Measurements from ENCODE around the gene CPXM2.

DNA sequence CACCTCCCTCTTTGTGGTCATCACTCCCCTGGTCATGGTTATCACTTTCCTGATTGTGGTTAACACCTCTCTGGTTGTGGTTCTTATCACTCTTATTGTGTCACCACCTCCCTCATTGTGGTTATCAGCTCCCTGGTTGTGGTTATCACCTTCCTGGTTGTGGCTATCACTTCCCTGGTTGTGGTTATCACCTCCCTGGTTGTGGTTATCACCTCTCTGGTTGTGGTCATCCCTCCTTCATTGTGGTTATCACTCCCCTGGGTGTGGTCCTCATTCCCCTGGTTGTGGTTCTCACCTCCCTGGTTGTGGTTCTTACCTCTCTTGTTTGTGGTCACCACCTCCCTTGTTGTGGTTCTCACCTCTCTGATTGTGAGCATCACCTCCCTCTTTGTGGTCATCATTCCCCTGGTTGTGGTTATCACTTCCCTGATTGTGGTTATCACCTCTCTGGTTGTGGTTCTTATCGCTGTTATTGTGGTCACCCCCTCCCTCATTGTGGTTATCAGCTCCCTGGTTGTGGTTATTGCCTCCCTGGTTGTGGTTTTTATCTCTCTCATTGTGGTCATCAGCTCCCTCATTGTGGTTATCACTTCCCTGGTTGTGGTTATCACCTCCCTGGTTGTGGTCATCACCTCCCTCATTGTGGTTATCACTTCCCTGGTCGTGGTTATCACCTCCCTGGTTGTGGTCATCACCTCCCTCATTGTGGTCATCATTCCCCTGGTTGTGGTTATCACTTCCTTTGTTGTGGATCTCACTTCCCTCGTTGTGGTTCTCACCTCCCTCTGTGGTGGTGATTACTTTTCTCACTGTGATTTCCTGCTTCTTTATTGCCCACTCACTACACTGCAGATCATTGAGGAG is 118.7 kb downstream of the CPXM2 start:
- TF ChIP-seq, protein P1, sequence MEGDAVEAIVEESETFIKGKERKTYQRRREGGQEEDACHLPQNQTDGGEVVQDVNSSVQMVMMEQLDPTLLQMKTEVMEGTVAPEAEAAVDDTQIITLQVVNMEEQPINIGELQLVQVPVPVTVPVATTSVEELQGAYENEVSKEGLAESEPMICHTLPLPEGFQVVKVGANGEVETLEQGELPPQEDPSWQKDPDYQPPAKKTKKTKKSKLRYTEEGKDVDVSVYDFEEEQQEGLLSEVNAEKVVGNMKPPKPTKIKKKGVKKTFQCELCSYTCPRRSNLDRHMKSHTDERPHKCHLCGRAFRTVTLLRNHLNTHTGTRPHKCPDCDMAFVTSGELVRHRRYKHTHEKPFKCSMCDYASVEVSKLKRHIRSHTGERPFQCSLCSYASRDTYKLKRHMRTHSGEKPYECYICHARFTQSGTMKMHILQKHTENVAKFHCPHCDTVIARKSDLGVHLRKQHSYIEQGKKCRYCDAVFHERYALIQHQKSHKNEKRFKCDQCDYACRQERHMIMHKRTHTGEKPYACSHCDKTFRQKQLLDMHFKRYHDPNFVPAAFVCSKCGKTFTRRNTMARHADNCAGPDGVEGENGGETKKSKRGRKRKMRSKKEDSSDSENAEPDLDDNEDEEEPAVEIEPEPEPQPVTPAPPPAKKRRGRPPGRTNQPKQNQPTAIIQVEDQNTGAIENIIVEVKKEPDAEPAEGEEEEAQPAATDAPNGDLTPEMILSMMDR (IDR thresholded peaks at IDR 0.05) = no peak
- TF ChIP-seq POLR2AphosphoS5 (IDR thresholded peaks at IDR 0.05; ENCODE audit: low read depth, low read length) (no peak), SIN3A (IDR thresholded peaks at IDR 0.05; ENCODE audit: borderline replicate concordance, insufficient read depth, low read depth, low read length) (no peak), REST (IDR thresholded peaks at IDR 0.05; ENCODE audit: insufficient read depth in 1 of 2, low read depth in 2 of 2, low read length in 1 of 2) (no peak)

Measured in Panc1 (cell line).